NCI-H2227 (cell line): Measurements from ENCODE around the gene TSHZ2.

ENCODE experiments used
- DNase-seq: peaks from one replicate; lab custom pipeline; 2025; ENCODE audit not compliant: unreplicated experiment; lab: John Stamatoyannopoulos, UW

TSHZ2 gene

GRCh38 chr20:53224851-53225250 lies 252.7 kb downstream of the TSHZ2 start:
- DNase-seq = no peak

DNA sequence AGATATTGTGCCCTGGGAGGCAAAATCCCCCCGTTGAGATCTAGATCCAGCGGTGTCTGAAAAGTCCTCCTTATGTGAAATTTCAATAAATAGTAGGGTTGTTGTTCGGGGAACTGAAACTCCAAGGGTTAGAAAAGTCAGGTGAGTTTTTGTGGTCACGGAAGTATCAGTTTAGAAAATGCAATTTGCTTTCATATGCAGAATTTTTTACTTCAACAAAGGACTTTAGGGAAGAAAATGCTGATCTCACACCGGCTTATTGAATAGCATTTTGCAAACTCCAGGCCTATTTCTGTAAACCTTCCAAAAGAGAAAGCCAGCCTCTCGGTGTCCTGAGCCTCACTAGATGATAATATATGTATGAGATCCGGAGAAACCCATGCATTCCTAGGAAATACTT lies 254.7 kb downstream of the TSHZ2 start:
- DNase-seq = no peak

DNA sequence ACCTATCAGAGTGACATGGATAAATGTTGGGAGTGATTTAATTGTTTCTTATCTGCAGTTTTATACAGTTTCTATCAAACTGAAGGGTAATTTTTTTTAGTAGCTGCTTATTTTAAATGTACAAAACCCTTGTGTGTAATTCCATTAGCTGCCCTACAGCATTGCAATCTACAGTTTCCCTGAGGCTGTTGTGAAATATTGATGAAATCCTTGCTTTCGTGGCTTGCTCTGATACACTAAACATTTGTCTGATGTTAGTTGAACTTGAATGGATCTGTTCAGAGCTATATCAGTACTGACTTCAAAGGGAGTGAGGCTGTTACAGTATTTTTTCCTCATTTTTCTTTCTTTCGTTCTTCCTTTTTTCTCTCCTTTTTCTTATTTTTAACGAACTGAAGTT lies 255.4 kb downstream of the TSHZ2 start:
- DNase-seq = no peak

DNA sequence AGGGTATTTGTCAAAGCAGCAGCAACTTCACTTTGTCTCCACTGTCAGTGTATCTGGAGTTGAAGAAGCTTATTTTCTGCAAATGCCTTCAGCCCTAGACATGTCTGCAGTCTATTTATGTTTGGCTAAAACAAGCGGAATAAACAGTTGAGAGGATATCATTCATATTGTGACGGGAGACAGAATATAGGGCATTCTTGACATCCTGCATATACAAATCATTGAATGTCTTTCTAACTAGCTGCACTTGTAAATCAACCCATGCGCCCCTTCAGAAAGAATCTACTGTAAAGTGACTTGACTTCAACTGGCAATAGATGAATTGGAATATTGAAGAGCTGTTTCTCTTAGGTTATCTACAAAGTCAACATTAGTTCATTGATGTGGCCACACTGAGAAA lies 258.9 kb downstream of the TSHZ2 start:
- no peak for DNase-seq

GRCh38 chr20:53237461-53237860 lies 265.3 kb downstream of the TSHZ2 start:
- DNase-seq = no peak

- DNase-seq = no peak
These were observed 266.0 kb downstream of the TSHZ2 start for GRCh38 chr20:53238121-53238660.

DNA sequence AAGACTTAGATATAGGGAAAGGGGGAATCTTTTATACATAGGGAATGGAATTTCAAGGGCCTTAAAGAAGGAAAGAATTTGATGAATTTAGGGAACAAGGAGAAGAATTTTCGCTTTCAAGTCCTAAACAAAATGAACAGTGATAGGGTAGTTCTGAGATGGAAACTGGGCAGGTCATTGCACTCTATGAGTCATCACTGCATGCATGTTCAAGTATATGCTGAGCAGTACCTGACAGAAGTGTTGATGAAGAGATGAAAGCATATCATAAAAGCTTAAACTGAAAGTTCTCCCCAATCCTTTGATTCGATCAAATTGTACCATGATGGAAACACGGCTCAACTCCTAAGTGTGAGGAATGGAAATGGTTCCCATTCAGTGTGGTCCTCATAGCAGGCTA lies 271.0 kb downstream of the TSHZ2 start:
- no peak for DNase-seq

GRCh38 chr20:53244711-53245110 lies 272.6 kb downstream of the TSHZ2 start:
- no peak for DNase-seq

DNA sequence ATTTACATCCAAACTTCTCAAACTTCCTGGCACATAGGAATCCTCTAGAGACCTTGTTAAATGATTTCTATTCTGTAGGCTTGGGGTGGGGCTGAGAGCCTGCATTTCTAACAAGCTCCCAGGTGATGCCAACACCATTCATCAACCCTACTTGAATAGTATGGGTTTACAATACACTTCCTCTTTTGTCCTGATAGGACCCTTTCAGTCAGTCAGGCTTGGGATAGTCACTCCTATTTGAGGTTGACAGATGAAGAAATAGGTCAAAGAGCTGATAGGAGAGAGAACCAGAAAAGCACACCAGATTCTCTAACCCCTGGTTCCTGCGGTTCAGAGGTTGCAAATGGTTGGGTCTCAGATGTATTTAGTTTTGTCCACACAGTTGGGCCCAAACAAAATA lies 273.4 kb downstream of the TSHZ2 start:
- DNase-seq = no peak

- no peak for DNase-seq
These were observed 275.4 kb downstream of the TSHZ2 start for GRCh38 chr20:53247468-53248103.

- no peak for DNase-seq
These were observed 278.3 kb downstream of the TSHZ2 start for GRCh38 chr20:53250456-53250855.

GRCh38 chr20:53252002-53252401 lies 279.8 kb downstream of the TSHZ2 start:
- no peak for DNase-seq

DNA sequence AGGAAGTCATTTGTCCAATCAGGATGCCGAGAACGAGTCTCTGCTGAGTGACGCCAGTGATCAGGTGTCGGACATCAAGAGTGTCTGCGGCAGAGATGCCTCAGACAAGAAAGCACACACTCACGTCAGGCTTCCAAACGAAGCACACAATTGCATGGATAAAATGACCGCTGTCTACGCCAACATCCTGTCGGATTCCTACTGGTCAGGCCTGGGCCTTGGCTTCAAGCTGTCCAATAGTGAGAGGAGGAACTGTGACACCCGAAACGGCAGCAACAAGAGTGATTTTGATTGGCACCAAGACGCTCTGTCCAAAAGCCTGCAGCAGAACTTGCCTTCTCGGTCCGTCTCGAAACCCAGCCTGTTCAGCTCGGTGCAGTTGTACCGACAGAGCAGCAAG lies 281.5 kb downstream of the TSHZ2 start:
- peak; percentile 24 for DNase-seq

DNA sequence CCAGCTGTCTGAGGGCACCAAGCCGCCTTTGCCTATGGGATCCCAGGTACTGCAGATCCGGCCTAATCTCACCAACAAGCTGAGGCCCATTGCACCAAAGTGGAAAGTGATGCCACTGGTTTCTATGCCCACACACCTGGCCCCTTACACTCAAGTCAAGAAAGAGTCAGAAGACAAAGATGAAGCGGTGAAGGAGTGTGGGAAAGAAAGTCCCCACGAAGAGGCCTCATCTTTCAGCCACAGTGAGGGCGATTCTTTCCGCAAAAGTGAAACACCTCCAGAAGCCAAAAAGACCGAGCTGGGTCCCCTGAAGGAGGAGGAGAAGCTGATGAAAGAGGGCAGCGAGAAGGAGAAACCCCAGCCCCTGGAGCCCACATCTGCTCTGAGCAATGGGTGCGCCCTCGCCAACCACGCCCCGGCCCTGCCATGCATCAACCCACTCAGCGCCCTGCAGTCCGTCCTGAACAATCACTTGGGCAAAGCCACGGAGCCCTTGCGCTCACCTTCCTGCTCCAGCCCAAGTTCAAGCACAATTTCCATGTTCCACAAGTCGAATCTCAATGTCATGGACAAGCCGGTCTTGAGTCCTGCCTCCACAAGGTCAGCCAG lies 283.0 kb downstream of the TSHZ2 start:
- DNase-seq = no peak

DNA sequence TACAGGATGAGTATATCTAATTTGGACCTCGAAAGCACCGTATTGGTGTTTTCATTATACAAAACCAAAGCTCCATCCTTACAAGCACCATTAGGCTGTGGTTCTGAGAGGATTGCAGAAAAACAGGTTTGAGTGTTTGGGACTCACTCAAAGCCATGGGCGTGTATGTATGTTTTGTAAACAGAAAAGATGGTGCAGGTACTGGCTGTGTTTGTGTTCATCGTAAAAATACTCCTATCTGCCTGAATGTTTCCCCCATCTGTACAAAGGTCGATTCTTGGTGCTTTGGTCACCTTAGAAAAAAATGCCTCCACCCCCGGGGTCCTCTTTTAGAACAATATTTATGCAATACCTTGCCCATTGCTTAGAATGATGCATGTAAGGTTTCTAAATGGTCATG lies 286.6 kb downstream of the TSHZ2 start:
- no peak for DNase-seq

- DNase-seq = no peak
These were observed 288.0 kb downstream of the TSHZ2 start for GRCh38 chr20:53260168-53260567.

- DNase-seq = no peak
These were observed 288.4 kb downstream of the TSHZ2 start for GRCh38 chr20:53260591-53260990.

GRCh38 chr20:53262365-53262764 lies 290.2 kb downstream of the TSHZ2 start:
- no peak for DNase-seq

- DNase-seq = no peak
These were observed 291.6 kb downstream of the TSHZ2 start for GRCh38 chr20:53263554-53264438.

DNA sequence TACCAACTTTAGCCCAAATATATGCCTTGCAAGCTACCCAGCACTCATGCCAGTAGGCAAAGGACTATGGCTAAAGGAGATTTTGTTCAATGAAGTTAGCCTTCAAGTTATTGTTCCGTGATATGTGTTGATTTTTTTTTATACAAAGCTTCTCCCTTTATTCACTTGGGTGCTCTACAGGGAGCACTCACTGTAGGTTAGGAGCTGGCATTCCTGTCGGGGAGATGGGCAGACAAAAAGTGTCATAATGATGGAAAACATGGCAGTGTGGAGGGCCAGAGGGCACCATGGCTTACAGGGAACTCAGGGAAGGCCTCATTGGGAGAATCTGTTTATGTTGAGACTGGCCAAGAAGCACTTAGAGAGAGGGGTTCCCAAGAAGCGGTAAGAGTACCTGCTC lies 292.4 kb downstream of the TSHZ2 start:
- no peak for DNase-seq

GRCh38 chr20:53265304-53265875 lies 293.2 kb downstream of the TSHZ2 start:
- no peak for DNase-seq

GRCh38 chr20:53269380-53269779 lies 297.2 kb downstream of the TSHZ2 start:
- no peak for DNase-seq
